SK-N-SH (cell line): Measurements from ENCODE around the gene RGMA.

Source experiments
- CHD2 ChIP-seq: fragments of 150-350 bp; IDR thresholded peaks from 2 replicates; pipeline ENCODE4 v1.6.1; 2018; ENCODE audit warnings: low read length; ENCODE audit not compliant: partially characterized antibody
- CTCF ChIP-seq: fragments of 200-600 bp; sonication (generic); IDR thresholded peaks from 2 replicates; pipeline ENCODE4 v1.6.1; 2017; ENCODE audit warnings: antibody characterized with exemption, mild to moderate bottlenecking, moderate library complexity
- EZH2phosphoT487 ChIP-seq: fragments of 200-600 bp; sonication (generic); IDR thresholded peaks from 2 replicates; pipeline ENCODE4 v1.6.1; 2017; ENCODE audit warnings: low read depth, mixed run types, mild to moderate bottlenecking, antibody characterized with exemption, moderate library complexity, borderline replicate concordance
- FOXJ3 ChIP-seq: sonication (generic); formaldehyde crosslinking; IDR thresholded peaks from 2 replicates; pipeline ENCODE4 v1.5.1; 2020; ENCODE audit warnings: mild to moderate bottlenecking, missing genetic modification reagents
- RFX5 ChIP-seq: IDR thresholded peaks from 2 replicates; pipeline ENCODE4 v1.6.1; 2012; ENCODE audit warnings: mild to moderate bottlenecking, improper control_type of control experiment, low read length
- TEAD4 ChIP-seq: IDR thresholded peaks from 2 replicates; pipeline ENCODE4 v1.4.0; 2012; ENCODE audit warnings: mild to moderate bottlenecking, borderline replicate concordance; ENCODE audit not compliant: insufficient read depth

- TF ChIP-seq CHD2 (no peak), CTCF (no peak), FOXJ3 (CRISPR knock-in tag) (no peak), EZH2phosphoT487 (no peak), RFX5 (no peak), TEAD4 (no peak)
Measured at GRCh38 chr15:93029214-93029835, 59.7 kb downstream of the RGMA start.
